RPMI7951 (cell line): ENCODE data around the gene CPB1. TPM values are rescaled to one million over a fixed set of nuclear protein-coding genes. Genes with fewer than 3 reads are reported as not detected.

Experiments used
- DNase-seq: peaks from one replicate; pipeline ENCODE4 v3.0.0-alpha.2; 2012; ENCODE audit warnings: low read depth
- total RNA-seq: library from RNA; depleted of rRNA; stranded (reverse); fragments of >200 nt; shearing (Covaris generic); gene quantifications from 2 replicates; pipeline ENCODE4 v1.2.3, GENCODE V29; 2014; rRNA removed

CPB1 gene
- total RNA-seq, 1 experiment from 2014 or later: not detected

DNA sequence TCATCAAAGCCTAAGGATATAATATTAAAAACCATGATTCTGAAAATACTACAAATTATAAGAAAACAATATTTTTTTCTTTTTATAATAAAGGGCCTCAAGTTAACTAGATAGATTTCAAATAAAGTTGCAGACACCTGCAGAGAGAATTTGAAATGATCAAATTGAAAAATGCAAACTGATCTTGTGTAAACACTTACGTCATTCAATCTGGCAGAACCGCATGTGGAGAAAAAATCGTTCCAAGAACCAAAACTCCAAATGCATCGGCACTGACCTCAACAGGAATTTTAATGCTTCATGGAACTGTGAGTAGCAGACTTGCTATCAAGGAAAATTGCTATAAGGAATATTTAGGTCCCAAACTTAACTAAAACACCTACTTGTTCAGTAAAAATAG lies 54.7 kb downstream of the CPB1 start:
- DNase-seq: no peak

DNA sequence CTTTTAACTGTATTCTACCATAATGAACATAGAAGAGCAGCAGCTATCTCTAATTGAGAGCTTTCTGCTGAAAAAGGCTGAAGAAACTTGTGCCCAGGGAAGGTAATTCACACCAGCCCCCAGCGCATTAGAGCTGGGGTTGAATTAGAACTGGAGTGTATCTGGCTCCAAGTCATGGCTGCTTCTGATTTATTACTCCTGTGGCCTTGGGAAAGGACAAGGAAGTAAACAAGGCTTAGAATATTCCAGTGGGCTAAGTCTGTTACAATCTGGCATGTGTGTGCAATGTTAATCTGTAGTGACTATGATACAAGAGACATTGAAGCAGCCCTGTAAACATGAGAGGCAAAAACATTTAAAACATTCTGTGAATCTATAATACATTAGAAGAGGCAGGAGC lies 55.6 kb downstream of the CPB1 start:
- DNase-seq: no peak

DNA sequence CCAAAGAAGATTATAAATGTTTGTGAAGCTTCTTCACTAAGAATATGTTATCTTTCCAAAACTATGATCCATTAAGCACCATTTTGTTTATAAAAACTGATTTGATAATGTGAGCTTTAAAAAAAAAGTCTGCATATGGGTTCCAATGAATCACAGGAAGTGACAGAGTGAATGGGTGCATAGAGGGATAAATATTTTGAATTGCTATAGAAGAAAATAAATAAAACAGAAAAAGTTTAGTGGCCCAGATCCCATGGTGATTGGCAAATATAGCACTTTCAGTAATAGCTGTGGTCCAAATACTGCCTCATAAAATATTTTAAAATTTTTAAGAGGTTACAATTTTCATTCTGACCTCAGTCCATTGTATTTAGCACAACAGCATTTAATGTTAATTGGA lies 56.6 kb downstream of the CPB1 start:
- no peak for DNase-seq

DNA sequence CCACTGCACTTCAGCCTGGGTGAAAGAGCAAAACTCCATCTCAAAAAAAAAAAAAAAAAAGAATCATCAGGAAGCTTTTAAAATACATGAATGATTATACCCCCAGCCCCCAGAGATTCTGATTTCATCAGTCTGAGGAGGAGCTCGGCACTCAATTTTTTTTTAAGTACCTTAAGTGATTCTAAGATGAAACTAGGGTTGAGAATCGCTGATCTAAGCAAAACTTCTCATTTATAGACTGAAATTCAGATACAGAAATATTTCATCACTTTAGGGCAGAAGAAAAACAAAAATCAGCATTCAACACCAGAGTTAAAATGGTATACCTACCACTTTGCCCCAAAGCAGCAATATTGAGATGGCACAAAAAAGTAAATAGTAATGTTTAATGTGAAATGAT lies 62.2 kb downstream of the CPB1 start:
- no peak for DNase-seq

DNA sequence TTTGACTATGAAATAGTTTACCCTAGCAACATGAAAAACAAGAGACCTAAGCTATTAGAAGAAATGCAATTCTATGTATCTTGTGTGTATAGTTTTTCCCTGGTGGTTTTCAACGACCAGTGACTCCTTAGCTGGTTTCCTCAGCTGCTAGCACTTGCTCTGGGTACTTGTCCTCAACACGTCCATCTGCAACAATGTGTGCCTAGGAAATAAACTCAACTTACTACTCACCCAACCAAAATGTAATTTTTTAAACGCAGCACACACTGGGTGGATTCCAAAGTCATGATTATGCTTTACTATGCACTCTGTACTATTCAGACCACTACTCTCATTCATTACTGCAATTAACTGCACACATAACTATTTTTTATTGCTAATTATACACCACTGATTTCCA lies 68.5 kb downstream of the CPB1 start:
- no peak for DNase-seq

DNA sequence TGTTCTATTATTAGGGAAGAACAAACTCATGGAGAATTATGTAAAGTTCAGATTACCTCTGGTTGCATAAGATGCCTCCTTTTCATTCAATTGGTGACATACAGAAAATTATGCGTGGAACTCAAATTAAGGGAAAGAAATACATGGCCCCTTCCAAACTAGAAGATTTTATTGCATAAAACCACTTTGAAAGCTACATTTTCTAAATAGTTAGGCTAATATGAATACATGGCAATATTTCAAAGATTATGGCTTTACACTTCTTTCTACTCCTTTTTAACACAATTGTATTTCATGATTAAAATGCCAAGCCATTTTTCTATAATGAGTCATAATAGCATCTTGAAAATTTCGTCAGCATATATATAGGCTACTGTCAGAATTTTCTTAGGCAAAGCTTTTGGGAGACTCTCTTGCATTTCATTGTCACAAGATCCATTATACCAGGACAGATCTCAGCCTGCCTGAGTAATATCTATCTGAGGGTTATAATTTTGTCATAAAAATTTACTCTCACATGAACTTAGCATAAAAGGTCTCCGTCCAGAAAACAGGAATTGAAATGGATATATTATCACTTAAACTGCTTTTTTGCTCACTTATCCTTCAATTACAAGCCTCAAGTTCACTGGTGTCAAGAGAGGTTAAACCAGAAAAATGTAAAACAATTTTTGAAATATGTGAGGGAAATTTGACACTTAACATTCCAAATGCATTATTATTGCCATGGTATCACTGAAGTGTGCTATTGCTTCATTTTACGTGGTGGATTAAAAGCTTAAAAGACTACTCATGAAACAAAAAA lies 74.6 kb downstream of the CPB1 start:
- no peak for DNase-seq

DNA sequence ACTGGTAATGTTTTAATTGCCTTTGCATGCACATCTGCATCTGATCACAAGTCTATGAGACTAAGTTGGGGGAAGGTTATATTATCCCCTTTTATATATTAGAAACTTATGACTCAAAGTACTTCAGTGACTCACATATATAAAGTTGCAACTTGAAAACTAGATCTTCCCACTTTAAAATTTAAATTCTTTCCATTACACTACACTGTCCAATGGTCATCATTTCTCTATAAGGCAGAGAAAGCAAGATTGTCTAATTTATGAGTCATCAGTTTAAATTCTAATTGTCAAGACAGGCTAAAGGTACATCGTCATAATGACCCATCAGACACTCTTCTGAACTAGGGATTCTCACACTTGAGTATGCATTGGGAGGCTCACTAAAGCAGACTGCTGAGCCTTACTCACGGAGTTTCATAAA lies 75.4 kb downstream of the CPB1 start:
- DNase-seq: no peak

DNA sequence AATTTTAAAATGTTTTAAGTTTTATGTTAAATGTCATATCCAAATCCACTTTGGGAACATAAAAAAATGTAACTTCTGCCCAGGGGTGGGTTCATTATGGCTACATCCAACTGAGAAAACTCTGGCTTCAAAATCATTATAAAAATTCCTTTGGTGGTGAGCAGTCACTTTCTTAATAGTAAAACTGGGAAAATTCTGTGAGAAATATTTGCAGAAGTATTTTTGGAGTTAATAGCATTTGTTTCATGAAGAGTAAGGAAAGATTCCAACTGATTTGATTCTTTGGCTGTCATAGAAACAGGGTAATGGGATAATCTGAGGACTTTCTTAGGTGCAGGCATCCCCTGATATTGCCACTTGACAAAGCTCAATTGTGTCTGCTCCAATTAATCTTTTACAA lies 76.3 kb downstream of the CPB1 start:
- no peak for DNase-seq

DNA sequence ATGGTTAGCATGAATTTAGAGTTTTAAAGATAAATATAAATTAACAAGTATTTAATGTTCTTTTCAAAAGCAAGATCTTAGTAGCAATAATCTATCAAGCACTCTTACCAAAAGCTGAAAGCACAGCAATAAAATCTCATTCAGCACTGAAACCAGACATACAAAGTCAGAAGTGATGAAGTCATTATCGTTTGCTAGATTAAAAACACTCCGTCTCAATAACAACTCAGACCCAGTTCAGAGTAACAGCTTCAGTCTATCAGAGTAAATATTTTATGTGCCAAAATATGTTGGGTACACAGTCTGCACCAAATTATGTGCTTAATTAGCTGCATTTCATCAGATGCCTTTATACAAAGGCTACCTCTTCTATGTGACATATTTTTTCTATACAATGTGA lies 79.1 kb downstream of the CPB1 start:
- DNase-seq: no peak

Other genes with a start within 250 kb of the CPB1 start
- gene AGTR1, start 129.9 kb upstream of the CPB1 start, total RNA-seq: 0.10 TPM in 1 of 2 replicates, not detected in the other
- not detected in 2 replicates for gene CPA3, start 37.5 kb downstream of the CPB1 start, total RNA-seq
- 45.3 and 65.4 TPM in 2 replicates for gene GYG1, start 163.7 kb downstream of the CPB1 start, total RNA-seq